Ectodermal cell (in vitro differentiated cells): ENCODE results near the gene GNPNAT1.

Experiments
- H3K27ac ChIP-seq: 2 replicates; pipeline ENCODE4 v1.7.0; 2013; ENCODE audit warnings: mild to moderate bottlenecking, low read depth, low read length; ENCODE audit not compliant: insufficient read depth, poor library complexity, severe bottlenecking
- H3K27me3 ChIP-seq: 2 replicates; pipeline ENCODE4 v1.7.0; 2013; ENCODE audit warnings: mild to moderate bottlenecking, low read length; ENCODE audit not compliant: insufficient read depth, control insufficient read depth, poor library complexity, severe bottlenecking
- H3K36me3 ChIP-seq: one replicate; pipeline ENCODE4 v1.7.0; 2013; ENCODE audit warnings: low read length; ENCODE audit not compliant: control insufficient read depth, insufficient read depth
- H3K4me1 ChIP-seq: one replicate; pipeline ENCODE4 v1.7.0; 2013; ENCODE audit warnings: low read length; ENCODE audit not compliant: control insufficient read depth, insufficient read depth
- H3K4me3 ChIP-seq: 2 replicates; pipeline ENCODE4 v1.7.0; 2013; ENCODE audit warnings: low read depth, low read length, control low read depth; ENCODE audit not compliant: insufficient read depth
- H3K9me3 ChIP-seq: 2 replicates; pipeline ENCODE4 v1.7.0; 2013; ENCODE audit warnings: mild to moderate bottlenecking, low read length, moderate library complexity; ENCODE audit not compliant: control insufficient read depth
- WGBS, 2 experiments: methylation state at CpG; one replicate each; pipeline ENCODE4 v1.1.7; 2013; ENCODE audit warnings: missing lambda C conversion rate in 2 of 2; 5-methylcytosine and 5-hydroxymethylcytosine counted together

GNPNAT1 gene

GRCh38 chr14:52824462-52824861 is 33.1 kb upstream of the GNPNAT1 start:
- no peak overlapping the region for H3K27ac ChIP-seq
- 93 to 94% methylated on average over 2 to 4 of the region's 4 CpGs for WGBS, 2 experiments
- no peaks in the 10 kb centered on the region for H3K4me1 ChIP-seq
- H3K4me3 ChIP-seq: no peak overlapping the region
- no peaks in the 10 kb centered on the region for H3K36me3 ChIP-seq
- H3K27me3 ChIP-seq: no peaks in the 10 kb centered on the region
- no peaks in the 10 kb centered on the region for H3K9me3 ChIP-seq

- Histone ChIP-seq H3K4me3 (no peak overlapping the region), H3K27me3 (no peaks in the 10 kb centered on the region), H3K36me3 (no peaks in the 10 kb centered on the region), H3K27ac (no peak overlapping the region), H3K9me3 (no peaks in the 10 kb centered on the region), H3K4me1 (no peaks in the 10 kb centered on the region)
- WGBS, 2 experiments: 91 to 96% methylated on average over 6 to 7 of the region's 7 CpGs
Observed at GRCh38 chr14:52821805-52822250, 30.4 kb upstream of the GNPNAT1 start.

- Histone ChIP-seq H3K4me1 (no peaks in the 10 kb centered on the region), H3K27ac (no peak overlapping the region), H3K36me3 (no peaks in the 10 kb centered on the region), H3K4me3 (no peak overlapping the region), H3K9me3 (no peaks in the 10 kb centered on the region), H3K27me3 (no peaks in the 10 kb centered on the region)
- 100% methylated on average over 1 of the region's 1 CpG for WGBS, 2 experiments
Observed at GRCh38 chr14:52808101-52808500, 16.7 kb upstream of the GNPNAT1 start.

- no peak overlapping the region for H3K27ac ChIP-seq
- 90 to 94% methylated on average over 3 of the region's 4 CpGs for WGBS, 2 experiments
- H3K4me3 ChIP-seq: no peak overlapping the region
- H3K4me1 ChIP-seq: no peaks in the 10 kb centered on the region
- H3K27me3 ChIP-seq: no peaks in the 10 kb centered on the region
- no peaks in the 10 kb centered on the region for H3K9me3 ChIP-seq
- no peaks in the 10 kb centered on the region for H3K36me3 ChIP-seq
Observed at GRCh38 chr14:52806115-52806514, 14.7 kb upstream of the GNPNAT1 start.

GRCh38 chr14:52802597-52802996 is 11.2 kb upstream of the GNPNAT1 start:
- Histone ChIP-seq H3K27ac (no peak overlapping the region), H3K27me3 (no peaks in the 10 kb centered on the region), H3K36me3 (no peaks in the 10 kb centered on the region), H3K4me1 (no peaks in the 10 kb centered on the region), H3K4me3 (no peak overlapping the region), H3K9me3 (no peaks in the 10 kb centered on the region)
- 86 to 90% methylated on average over 2 to 3 of the region's 3 CpGs for WGBS, 2 experiments

GRCh38 chr14:52801014-52801712 is 9.8 kb upstream of the GNPNAT1 start:
- no peak overlapping the region for H3K27ac ChIP-seq
- 91 to 95% methylated on average over 5 of the region's 5 CpGs for WGBS, 2 experiments
- no peaks in the 10 kb centered on the region for H3K9me3 ChIP-seq
- no peaks in the 10 kb centered on the region for H3K4me1 ChIP-seq
- no peaks in the 10 kb centered on the region for H3K27me3 ChIP-seq
- no peak overlapping the region for H3K4me3 ChIP-seq
- H3K36me3 ChIP-seq: no peaks in the 10 kb centered on the region

GRCh38 chr14:52798826-52799225 is 7.4 kb upstream of the GNPNAT1 start:
- Histone ChIP-seq H3K9me3 (no peaks in the 10 kb centered on the region), H3K36me3 (no peaks in the 10 kb centered on the region), H3K27ac (no peak overlapping the region), H3K4me3 (no peak overlapping the region), H3K4me1 (no peaks in the 10 kb centered on the region), H3K27me3 (no peaks in the 10 kb centered on the region)
- WGBS, 2 experiments: 95 to 97% methylated on average over 15 of the region's 15 CpGs

GRCh38 chr14:52797653-52798052 is 6.2 kb upstream of the GNPNAT1 start:
- Histone ChIP-seq H3K36me3 (no peaks in the 10 kb centered on the region), H3K4me1 (no peaks in the 10 kb centered on the region), H3K27me3 (no peaks in the 10 kb centered on the region), H3K27ac (no peak overlapping the region), H3K9me3 (no peaks in the 10 kb centered on the region), H3K4me3 (no peak overlapping the region)
- 75 to 83% methylated on average over 3 of the region's 3 CpGs for WGBS, 2 experiments

GRCh38 chr14:52793061-52793460 is 1.7 kb upstream of the GNPNAT1 start:
- peaks cover 7% of the 10 kb centered on the region for H3K4me1 ChIP-seq
- no peak overlapping the region for H3K4me3 ChIP-seq
- no peaks in the 10 kb centered on the region for H3K27me3 ChIP-seq
- no peak overlapping the region for H3K27ac ChIP-seq
- H3K9me3 ChIP-seq: no peaks in the 10 kb centered on the region
- 96 to 97% methylated on average over 2 of the region's 2 CpGs for WGBS, 2 experiments
- no peaks in the 10 kb centered on the region for H3K36me3 ChIP-seq

- H3K4me3 ChIP-seq: peak overlapping the region; percentile 35
- H3K4me1 ChIP-seq: peaks cover 7% of the 10 kb centered on the region
- H3K27ac ChIP-seq: peak overlapping the region; percentile 89
- H3K36me3 ChIP-seq: no peaks in the 10 kb centered on the region
- H3K9me3 ChIP-seq: no peaks in the 10 kb centered on the region
- WGBS, 2 experiments: 83 to 90% methylated on average over 7 of the region's 7 CpGs
- H3K27me3 ChIP-seq: no peaks in the 10 kb centered on the region
Observed at GRCh38 chr14:52792097-52792415, 649 bp upstream of the GNPNAT1 start.
